Measurements from ENCODE around the gene MRPL55. TPM values are rescaled to one million over a fixed set of nuclear protein-coding genes. Genes with fewer than 3 reads are reported as not detected.

MRPL55 gene
- total RNA-seq, 4 donors from 2014 or later: 23.5 to 125 (median 87.5) TPM

DNA sequence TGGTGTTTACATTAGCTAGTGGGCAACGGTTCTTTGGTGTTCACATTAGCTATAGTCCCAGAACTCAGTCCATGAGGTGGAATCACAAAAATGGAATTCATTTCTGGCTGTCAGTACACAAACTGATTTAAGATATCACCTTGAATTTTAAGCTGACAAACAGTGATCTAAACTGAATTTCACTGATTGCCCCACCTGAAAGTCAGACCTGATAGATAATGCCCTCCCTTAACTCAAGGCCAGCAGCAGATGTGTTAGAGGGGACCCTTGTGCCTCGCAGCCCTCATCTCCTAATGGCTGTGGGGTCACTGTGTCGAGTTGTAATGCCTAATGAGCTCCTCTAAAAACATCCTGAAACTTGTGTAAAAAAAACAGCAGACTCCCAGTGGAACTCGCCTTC, 18.0 kb downstream of the MRPL55 start:
- 38 to 48% methylated on average over 4 of the region's 4 CpGs for WGBS, 2 donors
- Histone ChIP-seq H3K27me3 (no peaks in the 10 kb centered on the region), H3K27ac (no peak overlapping the region), H3K36me3 (no peaks in the 10 kb centered on the region), H3K9me3 (no peaks in the 10 kb centered on the region), H3K4me1 (peaks cover 42 to 71% of the 10 kb centered on the region in 2 donors), H3K4me3 (replicated peaks in 1 of 3) (no peak overlapping the region)
- DNase-seq: no peak
- intact Hi-C loops (cut with DNase I): no loop called here
- no peak for TF ChIP-seq POLR2A (IDR thresholded peaks at IDR 0.05)
- no peak for TF ChIP-seq CTCF (IDR thresholded peaks at IDR 0.05)

- Histone ChIP-seq H3K4me1 (peaks cover 47 to 75% of the 10 kb centered on the region in 2 donors), H3K27me3 (no peaks in the 10 kb centered on the region), H3K9me3 (no peaks in the 10 kb centered on the region), H3K4me3 (replicated peaks in 1 of 3) (no peak overlapping the region), H3K27ac (no peak overlapping the region), H3K36me3 (no peaks in the 10 kb centered on the region)
- WGBS, 2 donors: 9 to 23% methylated on average over 1 to 2 of the region's 2 CpGs
- TF ChIP-seq CTCF (IDR thresholded peaks at IDR 0.05): no peak
- TF ChIP-seq POLR2A (IDR thresholded peaks at IDR 0.05): no peak
- DNase-seq: no peak
- intact Hi-C loops (cut with DNase I): no loop called here
These were observed 18.5 kb downstream of the MRPL55 start for GRCh38 chr1:228090613-228091081.

- intact Hi-C loops (cut with DNase I): no loop called here
- H3K4me3 ChIP-seq (replicated peaks in 1 of 3): no peak overlapping the region
- no peaks in the 10 kb centered on the region for H3K36me3 ChIP-seq
- H3K4me1 ChIP-seq: peaks cover 56 to 81% of the 10 kb centered on the region in 2 donors
- WGBS, 2 donors: 73 to 77% methylated on average over 3 to 11 of the region's 12 CpGs
- no peaks in the 10 kb centered on the region for H3K27me3 ChIP-seq
- TF ChIP-seq POLR2A (IDR thresholded peaks at IDR 0.05) (no peak), CTCF (IDR thresholded peaks at IDR 0.05) (no peak)
- H3K27ac ChIP-seq: no peak overlapping the region
- no peaks in the 10 kb centered on the region for H3K9me3 ChIP-seq
- DNase-seq: no peak
These were observed 19.3 kb downstream of the MRPL55 start for GRCh38 chr1:228089519-228090380.

DNA sequence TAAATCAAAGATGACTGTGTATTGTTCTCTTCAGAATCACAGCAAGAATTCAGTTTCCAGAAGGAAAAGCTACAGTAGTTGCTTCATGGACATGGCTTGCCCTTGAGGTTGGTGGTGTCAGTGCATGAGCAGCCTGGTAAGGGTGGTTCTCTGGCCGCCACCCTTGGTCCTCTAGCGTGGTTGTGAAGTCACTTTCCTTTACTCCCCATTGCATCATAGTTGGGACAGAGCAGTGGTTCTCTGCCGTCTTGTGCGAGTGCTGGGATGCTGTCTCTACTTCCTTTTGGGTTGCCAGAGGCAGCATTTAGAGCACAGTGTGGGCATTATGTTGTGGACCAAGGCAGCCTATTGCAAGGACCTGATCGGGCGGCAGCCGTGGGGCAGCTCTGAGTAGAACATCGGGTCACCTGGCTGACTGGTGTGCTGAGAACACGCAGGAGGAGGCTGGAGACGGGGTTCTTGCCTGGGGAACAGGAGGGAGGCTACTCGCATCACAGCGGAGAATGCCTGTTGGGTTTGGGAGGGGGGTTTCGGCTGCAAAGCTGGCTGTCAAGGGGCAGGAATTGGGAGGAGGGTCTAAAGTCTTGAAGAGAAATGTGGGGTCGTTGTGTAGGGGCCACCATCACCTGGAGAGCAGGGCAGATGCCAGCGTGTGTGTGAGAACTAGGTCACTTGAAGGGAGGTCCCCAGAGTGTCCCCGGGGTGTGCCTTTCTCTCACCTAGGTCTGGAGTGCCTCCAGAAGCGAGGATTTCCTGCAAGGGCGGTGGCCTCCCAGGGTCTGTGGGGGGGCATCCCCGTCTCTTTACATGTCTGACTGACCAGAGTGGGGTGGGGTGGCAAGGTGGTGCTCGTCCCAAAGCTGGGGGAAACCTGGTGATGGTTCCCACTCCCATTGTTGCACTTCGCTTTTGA, 20.3 kb downstream of the MRPL55 start:
- WGBS, 2 donors: 72 to 78% methylated on average over 18 to 21 of the region's 21 CpGs
- no peak for DNase-seq
- Histone ChIP-seq H3K27me3 (no peaks in the 10 kb centered on the region), H3K4me3 (replicated peaks in 1 of 3) (no peak overlapping the region), H3K9me3 (no peaks in the 10 kb centered on the region), H3K36me3 (no peaks in the 10 kb centered on the region), H3K4me1 (peaks cover 65 to 90% of the 10 kb centered on the region in 2 donors), H3K27ac (no peak overlapping the region)
- intact Hi-C loops (cut with DNase I): no loop called here
- no peak for TF ChIP-seq CTCF (IDR thresholded peaks at IDR 0.05)
- TF ChIP-seq POLR2A (IDR thresholded peaks at IDR 0.05): no peak

Measured in thyroid gland (tissue), 4 donors.